Activated T-helper 1 cell treated with anti-CD3 and anti-CD28 coated beads, Interleukin-12 subunit alpha, Interleukin-12 subunit beta, Interleukin-2, Interleukin-4 antibody, amounts not matched to agents 30 ng/mL and 10 ng/mL and 1 ng/mL, durations not matched to agents 14 hours and 24 hours and 36 hours (primary cell): ENCODE measurements around the gene MED10. TPM values are rescaled to one million over a fixed set of nuclear protein-coding genes. Genes with fewer than 3 reads are reported as not detected.

Source experiments
- DNase-seq: peaks from one replicate; pipeline ENCODE4 v3.0.0; 2021; ENCODE audit warnings: low spot score
- H3K27ac Mint-ChIP-seq: one replicate; pipeline ENCODE4 v1.8.0; 2021; ENCODE audit warnings: mild to moderate bottlenecking, mixed read lengths
- H3K27me3 Mint-ChIP-seq: one replicate; pipeline ENCODE4 v1.8.0; 2022; ENCODE audit warnings: mild to moderate bottlenecking, moderate library complexity, mixed read lengths; ENCODE audit not compliant: insufficient read depth
- H3K36me3 Mint-ChIP-seq: one replicate; pipeline ENCODE4 v1.8.0; 2021; ENCODE audit warnings: low read depth, mixed read lengths
- H3K4me1 Mint-ChIP-seq: one replicate; pipeline ENCODE4 v1.8.0; 2021; ENCODE audit warnings: low read depth, mixed read lengths
- H3K4me3 Mint-ChIP-seq: one replicate; pipeline ENCODE4 v1.8.0; 2021; ENCODE audit warnings: mild to moderate bottlenecking, moderate library complexity, mixed read lengths
- H3K9me3 Mint-ChIP-seq: one replicate; pipeline ENCODE4 v1.8.0; 2021; ENCODE audit warnings: mixed read lengths
- intact Hi-C: fragments of 100-400 bp; cut with micrococcal nuclease; formaldehyde crosslinking; loops from one replicate; pipeline ENCODE4 v1.15.1; 2024
- total RNA-seq: library from RNA; stranded (reverse); gene quantifications from 2 replicates; pipeline ENCODE4 v1.2.3, GENCODE V29; 2022

The MED10 gene
- total RNA-seq, 1 donor from 2014 or later = 67.1 TPM

- H3K4me3 Mint-ChIP-seq = no peak overlapping the region
- no peak for DNase-seq
- no peaks in the 10 kb centered on the region for H3K9me3 Mint-ChIP-seq
- no peaks in the 10 kb centered on the region for H3K4me1 Mint-ChIP-seq
- no peak overlapping the region for H3K27ac Mint-ChIP-seq
- intact Hi-C loops = no loop called here
- H3K27me3 Mint-ChIP-seq = peaks cover 2% of the 10 kb centered on the region
- H3K36me3 Mint-ChIP-seq = no peaks in the 10 kb centered on the region
Observed at GRCh38 chr5:6408260-6408596, 29.9 kb upstream of the MED10 start.

DNA sequence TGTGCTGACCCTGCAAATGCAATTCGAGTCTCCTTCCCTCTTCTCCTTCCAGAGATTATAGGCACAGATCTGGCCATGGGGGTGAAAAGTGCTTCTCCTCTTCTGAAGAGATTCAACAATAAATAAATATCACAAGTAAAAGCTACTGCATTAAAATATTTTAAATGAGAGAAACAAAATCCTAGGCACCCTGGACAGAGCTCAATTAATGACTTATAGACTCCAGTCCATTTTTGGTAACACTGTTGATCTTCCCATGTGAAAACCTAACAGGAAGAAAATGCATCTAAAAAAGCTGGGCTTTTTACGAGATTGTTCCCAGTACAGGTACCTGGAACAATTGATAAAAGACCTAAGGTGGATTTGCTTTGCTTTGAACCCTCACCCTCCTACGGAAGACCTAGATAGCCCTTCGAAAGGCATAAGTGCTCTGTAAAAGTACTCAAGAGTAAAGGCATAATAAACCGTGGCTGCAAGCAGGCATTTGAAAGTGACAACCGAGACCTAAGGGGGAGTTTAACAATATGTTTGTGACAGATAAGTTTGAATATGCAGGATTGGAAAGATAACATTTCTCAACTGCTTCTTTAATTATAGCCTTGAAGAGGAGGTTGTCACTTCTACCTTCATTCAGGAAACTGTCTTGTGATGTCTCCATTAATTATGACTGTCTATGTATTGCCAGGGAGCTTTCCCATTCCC, 29.4 kb upstream of the MED10 start:
- Mint-ChIP-seq H3K4me1 (no peaks in the 10 kb centered on the region), H3K4me3 (no peak overlapping the region), H3K27me3 (peaks cover 2% of the 10 kb centered on the region), H3K27ac (no peak overlapping the region), H3K9me3 (no peaks in the 10 kb centered on the region), H3K36me3 (no peaks in the 10 kb centered on the region)
- DNase-seq = no peak
- intact Hi-C loops = no loop called here

- Mint-ChIP-seq H3K4me3 (no peak overlapping the region), H3K27ac (no peak overlapping the region), H3K36me3 (no peaks in the 10 kb centered on the region), H3K4me1 (no peaks in the 10 kb centered on the region), H3K9me3 (no peaks in the 10 kb centered on the region), H3K27me3 (peaks cover 6% of the 10 kb centered on the region)
- DNase-seq = no peak
- intact Hi-C loops = no loop called here
Observed at GRCh38 chr5:6405591-6405990, 27.2 kb upstream of the MED10 start.

- Mint-ChIP-seq H3K27me3 (peaks cover 8% of the 10 kb centered on the region), H3K4me3 (no peak overlapping the region), H3K9me3 (no peaks in the 10 kb centered on the region), H3K4me1 (no peaks in the 10 kb centered on the region), H3K36me3 (no peaks in the 10 kb centered on the region), H3K27ac (no peak overlapping the region)
- intact Hi-C loops = no loop called here
- no peak for DNase-seq
Observed at GRCh38 chr5:6404129-6404528, 25.8 kb upstream of the MED10 start.

DNA sequence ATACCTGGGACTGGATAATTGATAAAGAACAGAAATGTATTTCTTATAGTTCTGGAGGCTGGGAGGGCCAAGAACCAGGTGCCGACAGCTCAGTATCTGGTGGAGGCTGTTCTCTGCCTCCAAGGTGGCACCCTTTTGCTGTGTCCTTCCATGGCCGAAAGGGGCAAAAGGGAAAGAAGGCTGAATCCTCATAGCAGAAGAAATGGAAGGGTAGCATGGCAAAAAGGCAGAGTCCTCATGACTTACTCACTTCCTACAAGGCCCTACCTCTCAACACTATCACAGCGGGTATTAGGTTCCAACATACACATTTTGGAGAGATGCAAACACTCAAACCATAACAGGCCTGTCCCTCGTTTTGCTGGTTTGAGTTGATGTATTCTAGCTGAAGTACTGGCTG, 25.1 kb upstream of the MED10 start:
- Mint-ChIP-seq H3K27me3 (peaks cover 8% of the 10 kb centered on the region), H3K4me3 (no peak overlapping the region), H3K36me3 (no peaks in the 10 kb centered on the region), H3K4me1 (no peaks in the 10 kb centered on the region), H3K27ac (no peak overlapping the region), H3K9me3 (no peaks in the 10 kb centered on the region)
- intact Hi-C loops = no loop called here
- DNase-seq = no peak

DNA sequence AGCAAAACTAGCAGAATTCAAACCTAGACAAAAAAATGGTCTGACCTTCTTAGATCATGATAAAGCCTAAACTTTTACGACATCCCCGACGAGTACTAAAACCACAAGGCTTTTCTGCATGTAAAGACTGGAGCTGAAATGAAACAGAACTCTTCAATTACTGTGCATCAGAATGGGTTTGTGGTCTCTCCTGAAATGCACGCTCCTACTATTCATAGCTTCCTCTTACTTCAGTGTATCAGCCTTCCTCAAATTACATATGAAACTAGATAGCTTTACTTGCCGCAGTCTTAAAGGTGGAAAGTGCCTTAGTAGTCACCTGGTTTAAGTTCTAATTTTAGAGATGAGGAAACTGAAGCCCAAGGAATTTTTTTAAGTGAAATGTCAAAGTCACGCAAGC, 24.6 kb upstream of the MED10 start:
- DNase-seq = no peak
- intact Hi-C loops = no loop called here
- Mint-ChIP-seq H3K4me3 (no peak overlapping the region), H3K27me3 (peaks cover 8% of the 10 kb centered on the region), H3K4me1 (no peaks in the 10 kb centered on the region), H3K27ac (no peak overlapping the region), H3K36me3 (no peaks in the 10 kb centered on the region), H3K9me3 (no peaks in the 10 kb centered on the region)

DNA sequence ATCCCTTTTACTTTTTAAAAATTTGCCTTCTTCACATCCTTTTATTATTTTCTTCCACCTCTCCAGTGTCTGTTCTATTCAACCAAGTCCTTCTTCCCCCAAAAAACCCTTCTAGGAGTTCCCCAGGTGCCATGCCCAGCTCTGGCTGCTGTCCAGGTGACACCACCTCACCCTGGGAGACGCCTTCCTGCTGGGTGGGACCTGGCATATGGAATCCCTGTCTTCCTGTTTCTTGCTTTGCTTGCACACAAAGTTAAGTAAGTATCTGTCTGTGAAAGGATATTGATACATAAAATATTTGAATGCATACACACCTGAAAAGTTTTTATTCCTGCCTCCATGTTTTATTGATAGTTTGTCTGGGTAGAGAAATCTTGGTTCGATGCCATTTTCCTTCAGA, 23.1 kb upstream of the MED10 start:
- H3K36me3 Mint-ChIP-seq = no peaks in the 10 kb centered on the region
- H3K27ac Mint-ChIP-seq = no peak overlapping the region
- no peak for DNase-seq
- H3K27me3 Mint-ChIP-seq = peaks cover 11% of the 10 kb centered on the region
- intact Hi-C loops = no loop called here
- H3K9me3 Mint-ChIP-seq = no peaks in the 10 kb centered on the region
- no peak overlapping the region for H3K4me3 Mint-ChIP-seq
- no peaks in the 10 kb centered on the region for H3K4me1 Mint-ChIP-seq

- no peak overlapping the region for H3K4me3 Mint-ChIP-seq
- intact Hi-C loops = no loop called here
- no peaks in the 10 kb centered on the region for H3K36me3 Mint-ChIP-seq
- no peaks in the 10 kb centered on the region for H3K4me1 Mint-ChIP-seq
- DNase-seq = no peak
- H3K27ac Mint-ChIP-seq = no peak overlapping the region
- H3K27me3 Mint-ChIP-seq = peaks cover 11% of the 10 kb centered on the region
- H3K9me3 Mint-ChIP-seq = no peaks in the 10 kb centered on the region
Observed at GRCh38 chr5:6399980-6400910, 21.9 kb upstream of the MED10 start.

GRCh38 chr5:6398570-6399230, 20.4 kb upstream of the MED10 start:
- H3K4me1 Mint-ChIP-seq = peaks cover 5% of the 10 kb centered on the region
- no peaks in the 10 kb centered on the region for H3K36me3 Mint-ChIP-seq
- intact Hi-C loops = no loop called here
- no peak for DNase-seq
- H3K27ac Mint-ChIP-seq = no peak overlapping the region
- peaks cover 11% of the 10 kb centered on the region for H3K27me3 Mint-ChIP-seq
- no peaks in the 10 kb centered on the region for H3K9me3 Mint-ChIP-seq
- H3K4me3 Mint-ChIP-seq = no peak overlapping the region

DNA sequence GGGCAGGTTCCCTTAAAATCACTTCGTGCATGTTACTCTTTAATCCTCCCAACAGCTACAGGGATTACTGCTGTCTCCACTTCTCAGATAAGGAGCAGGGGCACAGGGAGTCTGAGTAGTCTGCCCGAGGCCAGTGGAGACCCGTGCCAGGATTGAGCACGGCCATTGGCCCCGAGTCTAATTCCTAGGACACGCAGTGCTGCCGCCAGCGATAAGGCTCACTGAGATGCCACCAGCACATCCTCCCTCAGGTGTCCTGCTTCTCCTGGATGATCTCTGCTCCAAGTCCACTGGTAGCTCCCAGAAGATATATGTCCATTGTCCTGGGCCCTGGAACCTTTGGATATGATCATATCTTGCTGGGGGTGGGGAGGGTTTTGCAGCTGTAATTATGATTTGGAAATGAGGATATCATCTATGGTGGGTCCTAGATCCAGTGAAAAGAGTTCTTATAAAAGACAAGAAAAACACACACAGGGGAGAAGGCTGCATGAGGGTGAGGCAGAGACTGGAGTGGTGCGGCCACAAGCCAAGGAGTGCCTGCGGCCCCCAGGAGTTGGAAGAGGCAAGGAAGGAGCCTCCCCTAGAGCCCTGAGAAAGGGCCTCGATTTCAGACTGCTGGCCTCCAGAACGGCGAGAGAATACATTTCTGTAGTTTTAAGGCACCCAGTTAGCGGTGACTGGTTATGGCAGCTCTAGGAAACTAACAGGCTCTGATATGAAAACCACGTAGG, 19.4 kb upstream of the MED10 start:
- H3K27me3 Mint-ChIP-seq = peaks cover 10% of the 10 kb centered on the region
- peaks cover 11% of the 10 kb centered on the region for H3K4me1 Mint-ChIP-seq
- no peak for DNase-seq
- no peaks in the 10 kb centered on the region for H3K9me3 Mint-ChIP-seq
- no peak overlapping the region for H3K4me3 Mint-ChIP-seq
- intact Hi-C loops = no loop called here
- H3K36me3 Mint-ChIP-seq = no peaks in the 10 kb centered on the region
- H3K27ac Mint-ChIP-seq = no peak overlapping the region

GRCh38 chr5:6396836-6397535, 18.6 kb upstream of the MED10 start:
- intact Hi-C loops = no loop called here
- H3K36me3 Mint-ChIP-seq = no peaks in the 10 kb centered on the region
- H3K9me3 Mint-ChIP-seq = no peaks in the 10 kb centered on the region
- H3K4me1 Mint-ChIP-seq = peaks cover 11% of the 10 kb centered on the region
- DNase-seq = no peak
- no peak overlapping the region for H3K4me3 Mint-ChIP-seq
- H3K27ac Mint-ChIP-seq = no peak overlapping the region
- H3K27me3 Mint-ChIP-seq = peaks cover 6% of the 10 kb centered on the region

- DNase-seq = no peak
- H3K27ac Mint-ChIP-seq = no peak overlapping the region
- peaks cover 6% of the 10 kb centered on the region for H3K27me3 Mint-ChIP-seq
- intact Hi-C loops = no loop called here
- H3K36me3 Mint-ChIP-seq = no peaks in the 10 kb centered on the region
- H3K9me3 Mint-ChIP-seq = peaks cover under 1% of the 10 kb centered on the region
- no peak overlapping the region for H3K4me3 Mint-ChIP-seq
- H3K4me1 Mint-ChIP-seq = peaks cover 11% of the 10 kb centered on the region
Observed at GRCh38 chr5:6396043-6396442, 17.7 kb upstream of the MED10 start.
